ENCODE measurements around the gene CTDP1. TPM values are rescaled to one million over a fixed set of nuclear protein-coding genes. Genes with fewer than 3 reads are reported as not detected.
"Not testable (repeated sequence)": the region's sequence is repeated elsewhere in the genome, so short reads cannot be mapped to it uniquely, and the experiment has no call there.

CTDP1 gene
- total RNA-seq, 4 donors from 2014 or later: 12.3 to 21.8 (median 16.5) TPM

GRCh38 chr18:79718878-79719477 is 39.4 kb downstream of the CTDP1 start:
- DNase-seq: no peak
- intact Hi-C loops (cut with DNase I; ENCODE audit: low total_unique reads): no loop called here
- Histone ChIP-seq H3K27me3 (no peaks in the 10 kb centered on the region), H3K4me1 (no peaks in the 10 kb centered on the region), H3K27ac (no peak overlapping the region), H3K9me3 (no peaks in the 10 kb centered on the region), H3K4me3 (no peak overlapping the region), H3K36me3 (peaks cover 0 to 61% of the 10 kb centered on the region in 2 donors)
- in situ Hi-C loops (cut with MboI; ENCODE audit: low sequenced_read_pairs in 4 of 4): no loop called here
- TF ChIP-seq CTCF (IDR thresholded peaks at IDR 0.05 in 4 of 5, conservative IDR thresholded peaks at IDR 0.05 in 1 of 5) (no peak), POLR2A (IDR thresholded peaks at IDR 0.05) (no peak)
- ATAC-seq: no peak

- H3K27ac ChIP-seq; H3K27me3 ChIP-seq; H3K9me3 ChIP-seq; DNase-seq; H3K4me1 ChIP-seq; H3K4me3 ChIP-seq; ATAC-seq; in situ Hi-C loops (cut with MboI; ENCODE audit: low sequenced_read_pairs in 4 of 4): not testable (repeated sequence)
- peaks cover 0 to 58% of the 10 kb centered on the region in 2 donors for H3K36me3 ChIP-seq
- intact Hi-C loops (cut with DNase I; ENCODE audit: low total_unique reads): loop anchor here (5.0 to 10.0 kb wide), 2 partner anchors 42 to 205 kb away; partner anchors contain the start of gene CTDP1
These were observed 40.1 kb downstream of the CTDP1 start for GRCh38 chr18:79719478-79720358.

- TF ChIP-seq CTCF (IDR thresholded peaks at IDR 0.05 in 4 of 5, conservative IDR thresholded peaks at IDR 0.05 in 1 of 5): no peak
- no peak for TF ChIP-seq POLR2A (IDR thresholded peaks at IDR 0.05)
- intact Hi-C loops (cut with DNase I; ENCODE audit: low total_unique reads) (loop anchor here (5.0 to 10.0 kb wide), 2 partner anchors 43 to 204 kb away; partner anchors contain the start of gene CTDP1), in situ Hi-C loops (cut with MboI; ENCODE audit: low sequenced_read_pairs in 4 of 4) (no loop called here)
- Histone ChIP-seq H3K4me3 (no peak overlapping the region), H3K27ac (no peak overlapping the region), H3K36me3 (peaks cover 0 to 58% of the 10 kb centered on the region in 2 donors), H3K9me3 (no peaks in the 10 kb centered on the region), H3K27me3 (no peaks in the 10 kb centered on the region), H3K4me1 (no peaks in the 10 kb centered on the region)
- ATAC-seq: no peak
- no peak for DNase-seq
These were observed 40.7 kb downstream of the CTDP1 start for GRCh38 chr18:79720359-79720733.

GRCh38 chr18:79723036-79723435 is 43.4 kb downstream of the CTDP1 start:
- TF ChIP-seq CTCF (IDR thresholded peaks at IDR 0.05 in 4 of 5, conservative IDR thresholded peaks at IDR 0.05 in 1 of 5) (no peak), POLR2A (IDR thresholded peaks at IDR 0.05) (no peak)

GRCh38 chr18:79723628-79724027 is 44.0 kb downstream of the CTDP1 start:
- in situ Hi-C loops (cut with MboI; ENCODE audit: low sequenced_read_pairs in 4 of 4): no loop called here
- H3K36me3 ChIP-seq: peaks cover 0 to 36% of the 10 kb centered on the region in 2 donors
- no peaks in the 10 kb centered on the region for H3K9me3 ChIP-seq
- H3K4me1 ChIP-seq: no peaks in the 10 kb centered on the region
- H3K4me3 ChIP-seq: no peak overlapping the region
- no peaks in the 10 kb centered on the region for H3K27me3 ChIP-seq
- no peak for ATAC-seq
- TF ChIP-seq CTCF (IDR thresholded peaks at IDR 0.05 in 4 of 5, conservative IDR thresholded peaks at IDR 0.05 in 1 of 5) (no peak), POLR2A (IDR thresholded peaks at IDR 0.05) (no peak)
- no peak for DNase-seq
- no peak overlapping the region for H3K27ac ChIP-seq
- intact Hi-C loops (cut with DNase I; ENCODE audit: low total_unique reads): loop anchor here (5.0 to 10.0 kb wide), 2 partner anchors 46 to 201 kb away; partner anchors contain the start of gene CTDP1

More at GRCh38 chr18:79723036-79723435, 43.4 kb downstream of the CTDP1 start:
- H3K27me3 ChIP-seq: no peaks in the 10 kb centered on the region
- H3K36me3 ChIP-seq: peaks cover 0 to 41% of the 10 kb centered on the region in 2 donors
- in situ Hi-C loops (cut with MboI; ENCODE audit: low sequenced_read_pairs in 4 of 4): no loop called here
- ATAC-seq: no peak
- DNase-seq: no peak
- H3K9me3 ChIP-seq: no peaks in the 10 kb centered on the region
- H3K27ac ChIP-seq: no peak overlapping the region
- H3K4me3 ChIP-seq: no peak overlapping the region
- intact Hi-C loops (cut with DNase I; ENCODE audit: low total_unique reads): loop anchor here (5.0 to 10.0 kb wide), 2 partner anchors 46 to 202 kb away; partner anchors contain the start of gene CTDP1
- H3K4me1 ChIP-seq: no peaks in the 10 kb centered on the region

All from gastrocnemius medialis (tissue), 4 donors.